Measurements from ENCODE around the gene RYR2. TPM values are rescaled to one million over a fixed set of nuclear protein-coding genes. Genes with fewer than 3 reads are reported as not detected.

Gene RYR2
- total and polyA plus RNA-seq, 2 donors: 0.21 to 0.38 TPM

DNA sequence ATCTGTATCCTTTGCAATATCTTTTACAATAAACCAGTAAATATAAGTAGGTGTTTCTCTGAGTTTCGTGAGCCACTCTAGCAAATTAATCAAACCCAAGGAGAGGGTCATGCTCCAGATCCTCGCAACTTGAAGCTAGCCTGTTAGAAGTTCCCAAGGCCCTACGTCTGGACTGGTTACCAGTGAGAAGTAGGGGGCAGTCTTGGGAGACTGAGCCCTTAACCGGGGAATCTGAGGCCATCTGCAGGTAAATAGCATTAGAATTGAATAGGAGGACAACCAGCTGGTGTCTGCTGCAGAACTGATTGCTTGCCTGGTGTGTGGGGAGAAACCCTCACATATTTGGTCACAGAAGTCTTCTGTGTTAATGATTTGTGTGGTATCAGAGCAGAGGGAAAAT is 190.5 kb downstream of the RYR2 start:
- H3K27me3 ChIP-seq (ENCODE audit: control insufficient read depth in 2 of 2, insufficient read depth in 1 of 2, low read length in 1 of 2): no peaks in the 10 kb centered on the region
- H3K9me3 ChIP-seq (ENCODE audit: control insufficient read depth in 2 of 2, insufficient read depth in 1 of 2, low read length in 1 of 2): no peaks in the 10 kb centered on the region
- WGBS: 74% methylated on average over 4 of the region's 4 CpGs
- no peak overlapping the region for H3K4me3 ChIP-seq (ENCODE audit: low read length in 2 of 2)
- H3K4me1 ChIP-seq (ENCODE audit: control insufficient read depth in 2 of 2, insufficient read depth in 2 of 2, low read length in 2 of 2): no peaks in the 10 kb centered on the region
- no peak overlapping the region for H3K27ac ChIP-seq (ENCODE audit: low read depth in 1 of 2, low read length in 1 of 2)
- no peak for DNase-seq (ENCODE audit: low read depth in 6 of 9, low spot score in 9 of 9)
- H3K36me3 ChIP-seq (ENCODE audit: control insufficient read depth in 2 of 2, insufficient read depth in 2 of 2, low read length in 1 of 2): no peaks in the 10 kb centered on the region

DNA sequence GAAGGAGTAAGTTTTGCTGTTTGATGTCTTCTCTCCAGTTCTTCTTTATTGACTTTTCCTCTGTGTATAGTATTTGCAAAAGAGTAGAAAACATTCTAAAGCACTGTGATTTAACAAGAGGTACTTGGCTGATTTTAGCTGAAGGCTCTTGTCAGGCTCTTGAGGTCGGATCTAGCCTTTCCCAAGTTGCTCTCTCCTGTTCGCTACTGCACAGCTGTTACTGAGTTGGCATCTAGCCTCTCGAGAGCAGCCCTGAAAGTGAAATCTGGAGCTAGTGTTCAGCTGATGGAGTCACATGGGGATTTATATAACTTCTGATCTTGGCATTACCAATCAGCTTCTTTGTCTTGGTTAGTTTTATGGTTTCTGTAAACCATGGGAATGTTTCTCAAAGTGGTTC is 193.1 kb downstream of the RYR2 start:
- H3K9me3 ChIP-seq (ENCODE audit: control insufficient read depth in 2 of 2, insufficient read depth in 1 of 2, low read length in 1 of 2): no peaks in the 10 kb centered on the region
- no peaks in the 10 kb centered on the region for H3K27me3 ChIP-seq (ENCODE audit: control insufficient read depth in 2 of 2, insufficient read depth in 1 of 2, low read length in 1 of 2)
- H3K4me3 ChIP-seq (ENCODE audit: low read length in 2 of 2): no peak overlapping the region
- no peak overlapping the region for H3K27ac ChIP-seq (ENCODE audit: low read depth in 1 of 2, low read length in 1 of 2)
- WGBS: 79% methylated on average over 3 of the region's 3 CpGs
- DNase-seq (ENCODE audit: low read depth in 6 of 9, low spot score in 9 of 9): no peak
- no peaks in the 10 kb centered on the region for H3K36me3 ChIP-seq (ENCODE audit: control insufficient read depth in 2 of 2, insufficient read depth in 2 of 2, low read length in 1 of 2)
- no peaks in the 10 kb centered on the region for H3K4me1 ChIP-seq (ENCODE audit: control insufficient read depth in 2 of 2, insufficient read depth in 2 of 2, low read length in 2 of 2)

DNA sequence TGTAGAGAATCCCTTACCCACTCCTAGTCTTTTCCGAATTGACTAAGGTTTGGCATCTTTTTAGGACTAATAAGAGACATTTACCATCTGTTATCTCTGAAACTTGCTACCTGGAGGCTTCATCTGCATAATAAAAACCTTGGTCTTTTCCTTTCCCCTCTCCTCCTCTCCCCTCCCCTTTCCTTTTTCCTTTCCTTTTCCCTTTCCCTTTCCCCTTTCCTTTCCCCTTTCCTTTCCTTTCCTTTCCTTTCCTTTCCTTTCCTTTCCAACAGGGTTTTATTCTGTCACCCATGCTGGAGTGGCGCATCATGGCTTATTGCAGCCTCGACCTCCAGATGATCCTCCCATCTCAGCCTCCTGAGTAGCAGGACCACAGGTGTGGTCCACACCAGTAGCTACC is 195.7 kb downstream of the RYR2 start:
- no peak for DNase-seq (ENCODE audit: low read depth in 6 of 9, low spot score in 9 of 9)
- no peaks in the 10 kb centered on the region for H3K9me3 ChIP-seq (ENCODE audit: control insufficient read depth in 2 of 2, insufficient read depth in 1 of 2, low read length in 1 of 2)
- 89% methylated on average over 3 of the region's 3 CpGs for WGBS
- H3K27ac ChIP-seq (ENCODE audit: low read depth in 1 of 2, low read length in 1 of 2): no peak overlapping the region
- no peaks in the 10 kb centered on the region for H3K4me1 ChIP-seq (ENCODE audit: control insufficient read depth in 2 of 2, insufficient read depth in 2 of 2, low read length in 2 of 2)
- no peak overlapping the region for H3K4me3 ChIP-seq (ENCODE audit: low read length in 2 of 2)
- H3K27me3 ChIP-seq (ENCODE audit: control insufficient read depth in 2 of 2, insufficient read depth in 1 of 2, low read length in 1 of 2): no peaks in the 10 kb centered on the region
- no peaks in the 10 kb centered on the region for H3K36me3 ChIP-seq (ENCODE audit: control insufficient read depth in 2 of 2, insufficient read depth in 2 of 2, low read length in 1 of 2)

DNA sequence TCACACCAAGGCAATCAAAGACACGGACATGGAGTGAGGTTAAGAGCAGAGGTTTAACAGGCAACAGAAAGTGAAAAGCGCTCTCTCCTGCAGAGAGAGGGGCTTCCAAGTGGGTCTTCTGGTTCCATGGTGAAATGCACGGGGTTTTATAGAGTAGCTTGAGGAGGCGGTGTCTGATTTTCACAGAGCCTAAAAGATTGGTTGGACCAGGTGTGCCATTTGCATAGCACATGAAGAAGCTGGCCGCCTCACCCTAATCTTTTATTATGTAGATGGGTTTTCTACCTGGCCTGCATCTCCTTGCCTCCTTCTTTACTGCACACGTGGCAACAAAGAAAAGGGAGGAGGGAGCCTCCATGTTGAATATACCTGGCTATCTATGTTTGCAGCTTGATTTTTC is 197.3 kb downstream of the RYR2 start:
- no peak overlapping the region for H3K4me3 ChIP-seq (ENCODE audit: low read length in 2 of 2)

DNA sequence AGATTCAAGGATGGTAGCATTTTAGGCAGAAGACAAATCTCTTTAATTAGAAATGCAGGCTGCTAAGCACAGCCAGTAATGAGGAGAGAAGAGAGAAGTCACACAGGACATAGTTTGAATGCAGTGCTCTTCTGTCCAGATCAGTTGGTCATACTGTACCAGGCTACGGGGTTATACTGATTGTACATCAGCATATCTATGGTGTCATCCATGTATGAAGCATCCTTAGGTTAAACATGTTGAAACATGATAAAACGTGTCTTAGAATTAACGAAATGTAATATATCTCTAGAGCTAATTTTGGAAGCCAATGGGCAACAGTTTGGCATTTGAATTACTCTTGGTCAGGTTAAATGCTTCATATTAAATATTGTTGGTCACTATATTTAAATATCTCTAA is 199.1 kb downstream of the RYR2 start:
- H3K4me1 ChIP-seq (ENCODE audit: control insufficient read depth in 2 of 2, insufficient read depth in 2 of 2, low read length in 2 of 2): no peaks in the 10 kb centered on the region
- no peak overlapping the region for H3K27ac ChIP-seq (ENCODE audit: low read depth in 1 of 2, low read length in 1 of 2)
- H3K4me3 ChIP-seq (ENCODE audit: low read length in 2 of 2): no peak overlapping the region
- WGBS: 96% methylated on average over 3 of the region's 3 CpGs
- DNase-seq (ENCODE audit: low read depth in 6 of 9, low spot score in 9 of 9): no peak
- H3K27me3 ChIP-seq (ENCODE audit: control insufficient read depth in 2 of 2, insufficient read depth in 1 of 2, low read length in 1 of 2): no peaks in the 10 kb centered on the region
- no peaks in the 10 kb centered on the region for H3K9me3 ChIP-seq (ENCODE audit: control insufficient read depth in 2 of 2, insufficient read depth in 1 of 2, low read length in 1 of 2)
- H3K36me3 ChIP-seq (ENCODE audit: control insufficient read depth in 2 of 2, insufficient read depth in 2 of 2, low read length in 1 of 2): no peaks in the 10 kb centered on the region

More for the DNA sequence above, 197.3 kb downstream of the RYR2 start:
- Histone ChIP-seq H3K4me1 (ENCODE audit: control insufficient read depth in 2 of 2, insufficient read depth in 2 of 2, low read length in 2 of 2) (no peaks in the 10 kb centered on the region), H3K27ac (ENCODE audit: low read depth in 1 of 2, low read length in 1 of 2) (no peak overlapping the region), H3K9me3 (ENCODE audit: control insufficient read depth in 2 of 2, insufficient read depth in 1 of 2, low read length in 1 of 2) (no peaks in the 10 kb centered on the region), H3K27me3 (ENCODE audit: control insufficient read depth in 2 of 2, insufficient read depth in 1 of 2, low read length in 1 of 2) (no peaks in the 10 kb centered on the region), H3K36me3 (ENCODE audit: control insufficient read depth in 2 of 2, insufficient read depth in 2 of 2, low read length in 1 of 2) (no peaks in the 10 kb centered on the region)
- WGBS: 71% methylated on average over 6 of the region's 6 CpGs
- no peak for DNase-seq (ENCODE audit: low read depth in 6 of 9, low spot score in 9 of 9)

DNA sequence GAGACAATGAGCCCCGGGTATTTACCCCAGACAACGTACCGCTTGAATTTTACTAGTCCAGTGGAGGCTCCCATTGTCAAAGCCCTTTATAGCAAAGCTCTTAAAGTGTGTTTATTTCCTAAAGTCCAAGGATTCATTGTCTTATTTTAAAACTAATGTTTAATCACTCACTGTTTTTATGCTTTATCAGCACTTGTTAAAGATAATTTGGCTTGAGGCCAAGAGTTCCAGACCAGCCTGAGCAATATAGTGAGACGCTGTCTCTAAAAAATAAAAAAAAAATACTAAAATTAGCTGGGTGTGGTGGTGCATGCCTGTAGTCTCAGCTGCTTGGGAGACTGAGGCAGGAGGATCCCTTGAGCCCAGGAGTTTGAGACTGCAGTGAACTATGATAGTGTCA is 202.8 kb downstream of the RYR2 start:
- no peak overlapping the region for H3K27ac ChIP-seq (ENCODE audit: low read depth in 1 of 2, low read length in 1 of 2)
- H3K36me3 ChIP-seq (ENCODE audit: control insufficient read depth in 2 of 2, insufficient read depth in 2 of 2, low read length in 1 of 2): no peaks in the 10 kb centered on the region
- no peaks in the 10 kb centered on the region for H3K27me3 ChIP-seq (ENCODE audit: control insufficient read depth in 2 of 2, insufficient read depth in 1 of 2, low read length in 1 of 2)
- 95% methylated on average over 4 of the region's 4 CpGs for whole genome bisulfite sequencing
- no peaks in the 10 kb centered on the region for H3K9me3 ChIP-seq (ENCODE audit: control insufficient read depth in 2 of 2, insufficient read depth in 1 of 2, low read length in 1 of 2)
- no peak for DNase-seq (ENCODE audit: low read depth in 6 of 9, low spot score in 9 of 9)
- no peaks in the 10 kb centered on the region for H3K4me1 ChIP-seq (ENCODE audit: control insufficient read depth in 2 of 2, insufficient read depth in 2 of 2, low read length in 2 of 2)
- no peak overlapping the region for H3K4me3 ChIP-seq (ENCODE audit: low read length in 2 of 2)

DNA sequence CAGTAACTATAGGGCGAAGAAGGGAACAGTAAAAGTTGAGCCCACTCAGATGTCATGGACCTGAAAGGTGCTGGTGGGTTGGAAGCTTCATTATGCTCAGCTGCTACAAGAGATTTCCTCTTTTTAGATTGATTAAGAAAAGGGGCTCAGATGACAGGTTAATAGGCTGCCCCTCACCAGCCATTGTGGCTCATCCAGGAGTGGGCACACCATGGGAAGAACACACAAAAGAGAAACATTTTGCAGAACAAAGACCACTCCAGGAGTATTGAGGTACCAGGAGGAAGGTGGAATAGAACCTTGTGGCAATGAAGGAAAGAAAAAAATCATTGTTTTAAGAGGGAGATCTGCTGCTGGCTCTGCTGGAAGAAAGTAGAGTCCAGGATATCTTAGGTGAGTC is 205.5 kb downstream of the RYR2 start:
- Histone ChIP-seq H3K9me3 (ENCODE audit: control insufficient read depth in 2 of 2, insufficient read depth in 1 of 2, low read length in 1 of 2) (no peaks in the 10 kb centered on the region), H3K36me3 (ENCODE audit: control insufficient read depth in 2 of 2, insufficient read depth in 2 of 2, low read length in 1 of 2) (no peaks in the 10 kb centered on the region), H3K4me1 (ENCODE audit: control insufficient read depth in 2 of 2, insufficient read depth in 2 of 2, low read length in 2 of 2) (no peaks in the 10 kb centered on the region), H3K27me3 (ENCODE audit: control insufficient read depth in 2 of 2, insufficient read depth in 1 of 2, low read length in 1 of 2) (no peaks in the 10 kb centered on the region), H3K4me3 (ENCODE audit: low read length in 2 of 2) (no peak overlapping the region), H3K27ac (ENCODE audit: low read depth in 1 of 2, low read length in 1 of 2) (no peak overlapping the region)
- 95% methylated on average over 1 of the region's 1 CpG for WGBS
- no peak for DNase-seq (ENCODE audit: low read depth in 6 of 9, low spot score in 9 of 9)

DNA sequence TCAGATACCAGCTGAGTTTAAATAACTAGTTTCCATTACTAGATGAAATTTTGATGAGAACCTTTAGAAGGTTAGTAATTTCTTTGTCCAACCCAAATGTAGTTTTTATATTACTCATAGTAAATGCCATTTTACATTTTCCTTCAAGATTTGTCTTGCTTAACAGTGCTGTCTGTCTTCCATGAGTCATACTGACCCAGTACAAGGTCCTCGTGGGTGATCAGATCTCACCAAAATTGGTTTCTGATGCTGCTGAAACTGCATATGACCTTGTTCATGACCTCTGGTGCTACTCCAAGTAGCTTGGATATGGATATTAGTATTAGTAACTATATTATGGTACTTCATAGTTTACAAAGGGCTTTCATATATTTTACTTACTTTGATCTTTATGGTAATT is 207.1 kb downstream of the RYR2 start:
- Histone ChIP-seq H3K27me3 (ENCODE audit: control insufficient read depth in 2 of 2, insufficient read depth in 1 of 2, low read length in 1 of 2) (no peaks in the 10 kb centered on the region), H3K27ac (ENCODE audit: low read depth in 1 of 2, low read length in 1 of 2) (no peak overlapping the region), H3K4me1 (ENCODE audit: control insufficient read depth in 2 of 2, insufficient read depth in 2 of 2, low read length in 2 of 2) (no peaks in the 10 kb centered on the region), H3K36me3 (ENCODE audit: control insufficient read depth in 2 of 2, insufficient read depth in 2 of 2, low read length in 1 of 2) (no peaks in the 10 kb centered on the region), H3K9me3 (ENCODE audit: control insufficient read depth in 2 of 2, insufficient read depth in 1 of 2, low read length in 1 of 2) (no peaks in the 10 kb centered on the region), H3K4me3 (ENCODE audit: low read length in 2 of 2) (no peak overlapping the region)
- no peak for DNase-seq (ENCODE audit: low read depth in 6 of 9, low spot score in 9 of 9)
- 84% methylated on average over 1 of the region's 1 CpG for WGBS

DNA sequence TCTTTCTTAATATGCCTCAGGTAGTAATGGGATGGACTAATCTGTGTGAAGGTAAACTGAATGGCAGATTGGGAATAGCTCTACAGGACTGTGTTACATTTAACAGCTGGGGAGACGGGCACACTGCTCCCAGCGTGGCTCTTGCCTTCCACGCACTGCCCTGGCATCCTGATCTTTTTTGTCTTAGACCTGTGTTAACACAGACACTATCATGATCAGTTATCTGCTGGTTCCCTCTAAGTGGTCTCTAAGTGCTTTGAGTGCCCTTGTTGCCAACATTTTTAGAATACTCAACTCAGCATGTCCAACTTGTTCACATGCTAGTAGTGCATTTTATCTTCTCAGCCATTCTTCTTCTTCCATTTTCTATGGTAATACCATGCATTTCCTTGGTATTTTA is 208.1 kb downstream of the RYR2 start:
- 94% methylated on average over 3 of the region's 3 CpGs for whole genome bisulfite sequencing
- Histone ChIP-seq H3K9me3 (ENCODE audit: control insufficient read depth in 2 of 2, insufficient read depth in 1 of 2, low read length in 1 of 2) (no peaks in the 10 kb centered on the region), H3K27ac (ENCODE audit: low read depth in 1 of 2, low read length in 1 of 2) (no peak overlapping the region), H3K36me3 (ENCODE audit: control insufficient read depth in 2 of 2, insufficient read depth in 2 of 2, low read length in 1 of 2) (no peaks in the 10 kb centered on the region), H3K27me3 (ENCODE audit: control insufficient read depth in 2 of 2, insufficient read depth in 1 of 2, low read length in 1 of 2) (no peaks in the 10 kb centered on the region), H3K4me1 (ENCODE audit: control insufficient read depth in 2 of 2, insufficient read depth in 2 of 2, low read length in 2 of 2) (no peaks in the 10 kb centered on the region), H3K4me3 (ENCODE audit: low read length in 2 of 2) (no peak overlapping the region)
- no peak for DNase-seq (ENCODE audit: low read depth in 6 of 9, low spot score in 9 of 9)

DNA sequence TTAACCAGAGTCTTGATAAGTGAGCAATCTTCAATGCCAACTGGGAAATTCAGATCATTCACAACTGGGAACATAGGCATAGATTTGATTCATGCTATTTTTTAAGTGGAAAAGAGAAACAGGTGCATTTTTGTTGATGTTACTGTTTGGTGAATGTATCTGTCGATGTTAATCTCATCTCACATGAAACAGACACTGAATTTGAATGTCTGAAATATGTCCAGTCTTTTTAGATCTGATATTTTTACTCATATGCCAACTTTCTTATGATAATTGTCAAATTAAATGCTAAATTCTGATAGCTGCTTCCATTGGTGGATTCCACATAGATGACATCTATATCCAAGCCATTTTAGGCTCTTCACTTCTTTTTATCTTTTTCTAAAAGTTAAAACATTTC is 213.1 kb downstream of the RYR2 start:
- WGBS: 80% methylated on average over 1 of the region's 1 CpG
- H3K36me3 ChIP-seq (ENCODE audit: control insufficient read depth in 2 of 2, insufficient read depth in 2 of 2, low read length in 1 of 2): no peaks in the 10 kb centered on the region
- no peaks in the 10 kb centered on the region for H3K4me1 ChIP-seq (ENCODE audit: control insufficient read depth in 2 of 2, insufficient read depth in 2 of 2, low read length in 2 of 2)
- no peaks in the 10 kb centered on the region for H3K27me3 ChIP-seq (ENCODE audit: control insufficient read depth in 2 of 2, insufficient read depth in 1 of 2, low read length in 1 of 2)
- no peak overlapping the region for H3K27ac ChIP-seq (ENCODE audit: low read depth in 1 of 2, low read length in 1 of 2)
- no peaks in the 10 kb centered on the region for H3K9me3 ChIP-seq (ENCODE audit: control insufficient read depth in 2 of 2, insufficient read depth in 1 of 2, low read length in 1 of 2)
- no peak for DNase-seq (ENCODE audit: low read depth in 6 of 9, low spot score in 9 of 9)
- H3K4me3 ChIP-seq (ENCODE audit: low read length in 2 of 2): no peak overlapping the region
